ENCODE results near the gene FBXO10.
A peak's percentile ranks its signal among the peaks of the same experiment; 100 is the strongest.
"Not testable (repeated sequence)": the region's sequence is repeated elsewhere in the genome, so short reads cannot be mapped to it uniquely, and the experiment has no call there.

FBXO10 gene

GRCh38 chr9:37551468-37551867 lies 24.7 kb downstream of the FBXO10 start:
- DNase-seq, result no peak

GRCh38 chr9:37550781-37551180 lies 25.4 kb downstream of the FBXO10 start:
- DNase-seq, result no peak

GRCh38 chr9:37549527-37549926 lies 26.7 kb downstream of the FBXO10 start:
- DNase-seq, result no peak

- DNase-seq, result no peak
Measured at GRCh38 chr9:37547328-37547878, 28.8 kb downstream of the FBXO10 start.

GRCh38 chr9:37543468-37543867 lies 32.7 kb downstream of the FBXO10 start:
- no peak for DNase-seq

GRCh38 chr9:37542895-37543294 lies 33.3 kb downstream of the FBXO10 start:
- no peak for DNase-seq

GRCh38 chr9:37542488-37542887 lies 33.7 kb downstream of the FBXO10 start:
- DNase-seq, result no peak

GRCh38 chr9:37541465-37541864 lies 34.7 kb downstream of the FBXO10 start:
- DNase-seq, result no peak

GRCh38 chr9:37540634-37541033 lies 35.5 kb downstream of the FBXO10 start:
- peak in 4 of 14 donors; percentile 4 to 62 (median 29) for DNase-seq

- DNase-seq, result no peak
Measured at GRCh38 chr9:37539634-37540033, 36.5 kb downstream of the FBXO10 start.

- DNase-seq, result no peak
Measured at GRCh38 chr9:37538099-37538498, 38.1 kb downstream of the FBXO10 start.

GRCh38 chr9:37534901-37535300 lies 41.3 kb downstream of the FBXO10 start:
- no peak for DNase-seq

- no peak for DNase-seq
Measured at GRCh38 chr9:37534412-37534811, 41.8 kb downstream of the FBXO10 start.

GRCh38 chr9:37531699-37532098 lies 44.5 kb downstream of the FBXO10 start:
- DNase-seq, result no peak

- DNase-seq, result no peak
Measured at GRCh38 chr9:37528652-37529471, 47.3 kb downstream of the FBXO10 start.

- DNase-seq, result no peak
Measured at GRCh38 chr9:37523916-37524315, 52.3 kb downstream of the FBXO10 start.

GRCh38 chr9:37522971-37523370 lies 53.2 kb downstream of the FBXO10 start:
- no peak for DNase-seq

- DNase-seq, result no peak
Measured at GRCh38 chr9:37521111-37521510, 55.1 kb downstream of the FBXO10 start.

- DNase-seq, result no peak
Measured at GRCh38 chr9:37520641-37521040, 55.5 kb downstream of the FBXO10 start.

- DNase-seq, result no peak
Measured at GRCh38 chr9:37517923-37518322, 58.3 kb downstream of the FBXO10 start.

GRCh38 chr9:37515620-37516258 lies 60.4 kb downstream of the FBXO10 start:
- no peak for DNase-seq

GRCh38 chr9:37514999-37515398 lies 61.2 kb downstream of the FBXO10 start:
- no peak for DNase-seq

GRCh38 chr9:37514415-37514814 lies 61.8 kb downstream of the FBXO10 start:
- DNase-seq, result not testable (repeated sequence)

- DNase-seq, result no peak
Measured at GRCh38 chr9:37512437-37512836, 63.7 kb downstream of the FBXO10 start.

Data from C1 segment of cervical spinal cord (tissue), 14 donors.